Endothelial cell of umbilical vein (primary cell): ENCODE data around the gene FMNL2.

Experiments
- CTCF ChIP-seq, 2 donors: IDR thresholded peaks; 1 replicate in 1 of 2; 2 replicates in 1 of 2; pipeline ENCODE4 v1.5.1; 2011; ENCODE audit warnings: low read length in 2 of 2, mild to moderate bottlenecking in 2 of 2, moderate library complexity in 2 of 2, control low read depth in 1 of 2, inconsistent platforms in 1 of 2, low read depth in 1 of 2; ENCODE audit not compliant: insufficient read depth in 1 of 2; ENCODE audit errors: extremely low read depth in 1 of 2
- EZH2 ChIP-seq: IDR thresholded peaks from 2 replicates; pipeline ENCODE4 v1.6.1; 2012; ENCODE audit warnings: borderline replicate concordance, low read depth, mild to moderate bottlenecking, moderate library complexity, low read length, inconsistent platforms; ENCODE audit not compliant: severe bottlenecking
- FOS ChIP-seq: IDR thresholded peaks from 2 replicates; pipeline ENCODE4 v1.6.1; 2011; ENCODE audit warnings: mild to moderate bottlenecking, low read length, moderate library complexity, borderline replicate concordance; ENCODE audit not compliant: insufficient read depth
- GATA2 ChIP-seq: IDR thresholded peaks from 2 replicates; pipeline ENCODE4 v1.7.0; 2011; ENCODE audit warnings: low read depth, mild to moderate bottlenecking, moderate library complexity, mixed read lengths, low read length; ENCODE audit not compliant: insufficient read length, insufficient read depth
- JUN ChIP-seq: IDR thresholded peaks from 2 replicates; pipeline ENCODE4 v1.6.1; 2011; ENCODE audit warnings: borderline replicate concordance, low read depth; ENCODE audit not compliant: insufficient read length, insufficient read depth
- MAX ChIP-seq: IDR thresholded peaks from 2 replicates; pipeline ENCODE4 v1.6.1; 2011; ENCODE audit not compliant: insufficient read depth, insufficient read length
- MYC ChIP-seq: IDR thresholded peaks from one replicate; pipeline ENCODE4 v1.6.1; 2011; ENCODE audit warnings: mild to moderate bottlenecking, low read depth, low read length
- POLR2A ChIP-seq: IDR thresholded peaks from 2 replicates; pipeline ENCODE4 v1.6.1; 2012; ENCODE audit warnings: low read depth, mild to moderate bottlenecking, control low read depth, low read length
- POLR2AphosphoS5 ChIP-seq: IDR thresholded peaks from 2 replicates; pipeline ENCODE4 v1.6.1; 2012; ENCODE audit warnings: low read depth, mild to moderate bottlenecking, control low read depth, low read length, moderate library complexity; ENCODE audit not compliant: insufficient read depth

GRCh38 chr2:152423684-152424083, 88.7 kb downstream of the FMNL2 start:
- TF ChIP-seq CTCF (IDR thresholded peaks at IDR 0.05; ENCODE audit: extremely low read depth in 1 of 2, insufficient read depth in 1 of 2, low read depth in 1 of 2, low read length in 2 of 2) (no peak), MAX (no peak), POLR2A (no peak), JUN (no peak), POLR2AphosphoS5 (no peak), GATA2 (no peak), FOS (no peak), EZH2 (no peak), MYC (no peak)
